GM18508 (cell line): ENCODE measurements around the gene MED31.
A peak's percentile ranks its signal among the peaks of the same experiment; 100 is the strongest.
"Not testable (repeated sequence)": the region's sequence is repeated elsewhere in the genome, so short reads cannot be mapped to it uniquely, and the experiment has no call there.

Experiments
- ATAC-seq: cut with Tn5 transposase; IDR thresholded peaks from one replicate; pipeline ENCODE4 v1.9.1; 2021; ENCODE audit warnings: moderate number of reproducible peaks; ENCODE audit not compliant: insufficient read depth, unreplicated experiment

MED31 gene

DNA sequence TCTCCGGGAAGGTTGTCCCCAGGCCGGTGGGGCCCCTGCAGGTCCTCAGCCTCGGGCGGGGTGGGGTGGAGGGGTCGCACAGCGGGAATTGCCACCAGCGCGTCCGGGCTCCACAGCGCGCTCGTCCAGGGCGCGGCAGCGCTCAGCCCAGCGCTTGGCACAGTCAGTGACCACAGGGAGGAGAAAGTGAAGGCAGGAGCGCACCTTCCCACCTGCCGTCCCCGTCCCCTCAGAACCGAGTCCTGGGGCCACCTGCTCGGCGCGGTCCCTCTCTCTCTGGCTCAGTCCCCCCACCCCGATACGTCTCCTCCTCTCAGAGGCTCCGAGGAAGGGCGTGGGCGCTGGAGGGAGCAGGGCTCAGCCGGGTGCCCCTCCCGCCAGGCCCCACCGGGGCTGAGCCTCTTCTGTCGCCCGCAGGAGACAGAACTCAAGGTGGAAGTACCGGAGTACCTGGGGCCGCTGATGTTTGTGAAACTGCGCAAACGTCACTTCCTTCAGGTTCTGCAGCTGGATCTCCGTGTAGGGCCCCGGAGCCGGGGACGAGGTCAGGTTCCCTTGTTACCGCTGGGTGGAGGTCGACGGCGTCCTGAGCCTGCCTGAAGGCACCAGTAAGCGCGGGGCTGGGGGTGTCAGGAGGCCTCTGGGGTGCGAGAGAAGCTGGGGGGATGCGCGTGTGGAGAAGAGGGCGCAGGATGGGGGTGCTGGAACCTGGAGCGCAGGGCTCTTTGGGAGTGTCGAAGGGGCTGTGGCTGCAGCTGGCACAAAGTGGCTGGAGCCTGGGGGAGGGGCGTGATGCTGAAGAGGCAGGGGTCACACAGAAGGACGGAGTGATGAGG, 5.6 kb upstream of the MED31 start:
- not testable (repeated sequence) for ATAC-seq

- ATAC-seq: not testable (repeated sequence)
Observed at GRCh38 chr17:6655732-6656361, 4.4 kb upstream of the MED31 start.

- ATAC-seq: no peak
Observed at GRCh38 chr17:6654841-6655731, 3.7 kb upstream of the MED31 start.

DNA sequence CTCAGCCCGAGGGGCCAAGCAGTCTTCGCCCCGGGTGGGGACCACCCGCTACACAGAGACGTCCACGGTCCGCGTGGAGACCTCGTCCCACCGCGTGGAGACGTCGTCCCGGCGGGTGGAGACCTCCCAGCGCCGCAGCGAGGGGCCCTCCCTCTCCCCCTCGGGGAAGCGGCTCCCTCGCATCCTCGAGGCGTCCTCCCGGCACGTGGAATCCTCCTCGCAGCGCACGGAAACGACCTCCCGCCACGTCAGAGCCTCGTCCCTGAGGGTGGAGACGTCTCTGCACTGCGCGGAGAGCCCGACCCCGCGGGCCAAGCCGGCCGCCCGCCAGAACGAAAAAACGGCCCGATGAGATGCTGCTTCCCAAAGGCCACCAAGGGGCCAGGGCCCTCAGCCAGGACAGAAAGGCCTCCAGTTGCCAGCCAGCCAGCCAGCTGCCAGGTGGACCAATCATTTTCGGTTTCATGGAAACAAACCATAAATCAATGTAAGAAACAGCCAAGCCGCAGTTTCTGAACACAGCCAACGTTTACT, 581 bp upstream of the MED31 start:
- ATAC-seq: no peak

DNA sequence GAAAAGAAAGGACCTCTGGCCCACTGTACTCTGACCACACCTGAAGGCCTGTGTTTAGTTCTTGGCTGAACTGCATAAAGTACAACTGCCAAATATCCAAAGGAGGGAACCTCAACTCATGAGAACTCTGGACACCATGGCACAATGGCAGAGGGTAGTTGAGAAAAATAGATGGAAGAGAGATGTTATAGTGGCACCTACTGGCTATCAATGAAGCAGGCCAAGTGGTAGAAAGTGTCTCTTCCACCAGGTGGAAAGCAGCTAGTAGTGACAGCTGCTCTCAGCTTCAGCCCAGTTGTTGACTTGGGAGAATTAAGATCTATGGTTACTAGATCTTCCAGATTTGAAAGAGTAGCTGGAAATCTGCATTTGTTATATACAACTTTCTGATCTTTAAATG, 3.2 kb downstream of the MED31 start:
- no peak for ATAC-seq

GRCh38 chr17:6643451-6644125, 7.8 kb downstream of the MED31 start:
- ATAC-seq: no peak

- no peak for ATAC-seq
Observed at GRCh38 chr17:6642592-6642991, 8.8 kb downstream of the MED31 start.

GRCh38 chr17:6641247-6641863, 10.1 kb downstream of the MED31 start:
- no peak for ATAC-seq

DNA sequence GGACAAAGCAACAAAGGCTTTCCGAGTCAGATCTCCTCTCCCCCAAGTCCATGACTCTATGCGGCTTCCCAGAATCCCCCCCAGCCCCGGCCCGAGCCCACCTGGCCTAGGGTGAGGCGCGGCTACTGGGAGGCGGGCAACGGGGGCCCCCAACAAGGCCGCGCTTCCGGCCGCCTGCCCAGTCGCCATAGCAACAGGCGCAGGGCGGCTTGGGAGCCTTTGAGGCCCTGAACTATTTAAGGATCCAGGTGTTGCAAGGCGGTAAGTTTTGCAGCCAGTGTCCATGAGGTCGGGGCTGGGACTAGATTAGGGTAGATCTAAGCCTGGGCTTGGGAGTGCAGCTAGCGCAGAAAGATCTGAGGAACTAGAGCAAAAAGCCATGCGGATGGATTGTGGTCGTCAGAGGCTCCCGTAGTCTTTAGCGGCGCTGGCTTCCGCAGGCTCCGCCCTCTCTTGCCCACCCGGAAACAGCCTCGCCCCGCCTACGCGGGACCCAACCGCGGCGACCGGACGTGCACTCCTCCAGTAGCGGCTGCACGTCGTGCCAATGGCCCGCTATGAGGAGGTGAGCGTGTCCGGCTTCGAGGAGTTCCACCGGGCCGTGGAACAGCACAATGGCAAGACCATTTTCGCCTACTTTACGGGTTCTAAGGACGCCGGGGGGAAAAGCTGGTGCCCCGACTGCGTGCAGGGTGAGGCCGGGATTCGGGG, 10.7 kb downstream of the MED31 start, which contains the start of the genes KIAA0753 and TXNDC17:
KIAA0753 (minus strand) TSS at position 176 of the 711 bp plus-strand sequence. CDS start 5,608 bp downstream, outside the sequence.
TXNDC17 (plus strand) TSS at position 525 of the 711 bp plus-strand sequence; CDS start at position 548, 23 bp downstream.
- peak; percentile 52 for ATAC-seq

- no peak for ATAC-seq
Observed at GRCh38 chr17:6639586-6640535, 11.5 kb downstream of the MED31 start.

- ATAC-seq: no peak
Observed at GRCh38 chr17:6639014-6639585, 12.3 kb downstream of the MED31 start.

DNA sequence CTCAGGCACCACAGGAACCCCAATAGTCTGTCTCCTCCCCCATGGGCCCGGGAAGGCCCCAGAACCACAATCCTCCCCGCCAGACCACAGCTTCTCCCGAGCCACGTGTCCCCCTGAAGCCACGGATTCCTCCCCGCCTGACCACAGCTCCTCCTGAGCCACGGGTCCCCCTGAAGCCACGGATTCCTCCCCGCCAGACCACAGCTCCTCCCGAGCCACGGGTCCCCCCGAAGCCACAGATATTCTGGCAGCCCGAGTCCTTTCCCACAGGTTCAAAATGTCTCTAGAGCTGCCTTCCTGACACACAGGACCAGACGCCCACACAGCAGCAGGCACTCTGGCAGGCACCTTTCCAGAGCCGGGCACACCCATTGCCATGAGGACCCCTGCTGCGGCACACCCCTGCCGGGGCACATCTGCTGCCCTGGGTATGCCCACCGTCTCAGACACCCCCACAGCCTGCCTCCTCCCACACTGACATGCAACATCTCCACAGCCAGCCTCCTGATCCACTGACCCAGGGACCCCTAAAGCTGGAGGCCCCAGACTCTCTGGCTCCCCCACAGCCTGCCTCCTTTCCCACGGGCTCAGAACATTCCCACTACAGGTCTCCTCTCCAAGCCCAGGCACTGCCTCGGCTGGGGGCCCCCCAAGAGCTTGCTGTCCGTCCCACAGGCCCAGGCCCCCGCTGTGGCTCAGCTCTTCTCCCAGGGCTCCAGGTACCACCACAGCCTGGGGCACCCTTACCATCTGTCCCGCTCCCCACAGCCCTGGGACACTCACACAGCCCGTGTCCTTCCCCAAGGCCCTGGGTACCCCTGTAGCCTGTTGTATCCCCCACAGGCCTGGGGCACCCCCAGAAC, 13.1 kb downstream of the MED31 start:
- ATAC-seq: no peak

DNA sequence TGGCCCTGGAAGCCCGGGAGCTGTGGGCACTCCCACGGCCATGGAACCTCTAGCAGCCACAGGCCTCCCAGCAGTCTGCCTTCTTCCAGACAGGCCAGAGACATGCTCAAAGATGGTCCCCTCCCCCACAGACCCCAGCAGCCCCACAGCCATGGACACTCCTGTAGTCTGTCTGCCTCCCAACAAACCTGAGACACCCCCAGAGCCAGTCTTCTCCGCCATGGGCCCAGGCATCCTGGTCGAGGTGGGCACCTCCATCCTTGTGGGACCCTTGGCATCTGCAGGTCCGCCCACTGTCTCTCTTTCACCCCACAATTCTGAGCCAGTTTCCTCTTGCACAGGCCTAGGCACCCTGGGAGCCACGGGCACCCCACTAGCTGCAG, 14.0 kb downstream of the MED31 start:
- no peak for ATAC-seq

DNA sequence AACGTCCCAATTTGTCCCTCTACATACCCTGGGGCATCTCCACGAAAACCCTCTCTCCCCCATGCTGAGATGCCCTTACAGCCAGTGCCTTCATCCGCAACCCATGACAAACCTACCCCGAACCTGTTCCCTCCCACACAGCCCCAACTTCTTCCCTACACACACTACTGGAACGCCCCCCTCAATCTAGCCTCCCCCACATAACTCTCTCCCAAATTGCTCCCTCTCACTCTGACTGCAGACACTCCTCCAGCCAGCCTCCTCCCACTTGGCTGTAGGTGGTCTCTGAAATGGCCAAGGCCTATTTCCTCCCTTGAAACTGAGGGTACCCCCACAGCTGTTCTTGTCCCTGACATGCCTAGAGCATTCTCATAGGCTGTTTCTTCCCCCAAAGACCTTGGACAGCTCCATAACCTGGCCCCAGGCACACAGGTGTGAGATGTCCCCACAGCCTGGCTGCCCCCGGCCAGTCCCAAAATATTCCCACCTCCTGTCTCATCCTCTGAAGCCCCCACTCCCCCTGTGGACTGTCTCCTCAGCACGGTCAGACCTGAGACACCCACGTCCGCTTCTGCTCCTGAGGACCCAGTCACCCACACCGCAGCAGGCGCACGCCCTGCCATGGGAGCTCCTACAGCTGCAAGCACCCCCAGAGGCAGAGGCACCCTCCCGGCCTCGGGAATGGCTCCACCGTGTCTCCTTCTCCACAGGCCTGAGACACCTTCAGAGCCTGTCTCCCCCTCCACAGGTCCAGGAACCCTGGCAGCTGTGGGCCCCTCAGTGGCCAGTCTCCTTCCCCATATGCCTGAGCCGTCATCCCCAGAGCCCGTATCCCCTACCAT, 14.6 kb downstream of the MED31 start:
- ATAC-seq: no peak

GRCh38 chr17:6636105-6636504, 15.3 kb downstream of the MED31 start:
- ATAC-seq: no peak

DNA sequence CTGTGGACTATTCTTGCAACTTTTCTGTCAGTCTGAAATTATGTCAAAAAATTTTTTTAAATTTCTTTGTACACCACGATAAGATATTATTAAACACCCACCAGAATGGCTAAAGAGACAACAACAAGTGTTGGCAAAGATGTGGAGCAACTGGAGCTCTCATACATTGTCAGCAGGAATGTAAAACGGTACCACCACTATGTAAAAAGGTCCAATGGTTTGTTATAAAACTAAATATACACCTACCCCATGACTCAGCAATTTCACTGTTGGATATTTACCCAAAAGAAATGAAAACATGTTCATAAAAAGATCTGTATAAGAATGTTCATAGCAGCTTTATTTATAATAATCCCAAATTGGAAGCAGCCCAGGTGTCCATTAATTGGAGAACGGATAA, 18.1 kb downstream of the MED31 start:
- ATAC-seq: no peak
